ENCODE measurements around the gene COMP. TPM values are rescaled to one million over a fixed set of nuclear protein-coding genes. Genes with fewer than 3 reads are reported as not detected.
A peak's percentile ranks its signal among the peaks of the same experiment; 100 is the strongest.

COMP gene
- total and polyA plus RNA-seq, 10 of the 15 experiments (the other 5 are each of a cell fraction or from before 2014, with no cell fraction given): 0.17 TPM; not detected in 9

DNA sequence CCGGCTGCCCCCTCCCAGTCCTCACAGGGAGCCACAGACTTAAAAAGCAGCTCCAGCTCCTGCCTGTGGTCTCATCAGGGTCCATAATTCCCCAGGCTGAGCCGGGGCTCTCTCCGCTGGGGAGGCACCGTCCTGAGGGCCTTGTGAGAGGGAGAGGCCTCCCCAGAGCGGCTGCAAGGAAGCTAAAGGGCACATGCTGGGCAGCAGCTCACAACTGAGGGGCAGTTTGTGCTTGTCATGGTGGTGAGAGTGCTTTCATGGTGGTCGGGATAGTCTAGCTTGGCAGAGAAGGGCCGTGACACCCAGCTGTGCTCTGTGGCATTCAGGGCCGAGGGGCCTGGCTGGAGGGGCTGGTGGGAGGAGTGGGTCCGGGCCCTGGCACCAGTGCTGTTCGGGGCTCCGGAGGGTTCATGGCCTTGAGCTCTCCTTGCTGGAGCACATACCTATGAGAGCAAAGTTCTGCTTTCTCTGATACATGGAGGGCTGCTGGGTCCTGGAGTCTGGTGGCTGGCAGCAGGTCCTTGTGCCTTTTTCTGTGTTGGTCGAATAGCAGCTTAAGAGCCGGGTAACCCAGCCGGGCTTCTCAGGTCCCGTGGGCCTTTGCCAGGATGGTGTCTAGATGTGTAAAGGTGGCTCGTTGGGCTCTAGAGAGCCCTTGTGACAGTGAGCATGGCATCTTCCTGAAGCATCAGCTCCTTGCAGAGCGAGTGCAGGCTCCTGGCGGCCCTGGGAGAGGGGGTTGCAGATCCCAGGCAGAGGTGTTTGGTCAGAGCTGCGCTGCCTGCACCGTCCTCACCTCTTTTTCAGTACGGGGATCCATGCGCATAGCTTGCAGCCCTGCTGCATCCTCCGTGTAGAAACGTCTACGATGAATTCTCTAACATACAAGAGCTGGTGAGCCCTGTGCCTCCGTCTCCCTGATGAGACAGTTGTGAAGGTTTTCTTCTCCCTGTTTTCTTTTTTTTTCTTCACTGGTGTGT is 49.5 kb upstream of the COMP start:
- peaks cover 38% of the 10 kb centered on the region for H4K20me1 ChIP-seq (ENCODE audit: control insufficient read depth, insufficient read depth)
- in situ Hi-C loops (cut with MboI): no loop called here
- H2AFZ ChIP-seq (ENCODE audit: control insufficient read depth, low read depth, low read length): no peak overlapping the region
- peaks cover 0 to 20% of the 10 kb centered on the region in 2 experiments; a peak in 3 of 4 replicates for H3K36me3 ChIP-seq (ENCODE audit: control insufficient read depth in 2 of 2, insufficient read depth in 2 of 2, low read length in 1 of 2)
- ChIA-PET SMC1A (ENCODE audit: uncharacterized antibody, unreplicated experiment) (no interaction called here), RAD21 (ENCODE audit: unreplicated experiment) (interaction anchor here (0.8 kb wide), 1 partner anchor 8 kb away, joined by 4 read pairs; the partner anchor contains the start of gene UPF1), CTCF (interaction anchor here (0.6 to 1.5 kb wide), 3 partner anchors 8 to 34 kb away, joined by 3 read pairs; partner anchors contain the start of gene UPF1), POLR2A (interaction anchor here (1.1 to 1.5 kb wide), 2 partner anchors 8 to 318 kb away, joined by 5 to 8 read pairs; partner anchors contain the start of gene UPF1)
- BruUV-seq (replicated peaks): no TSS peak
- H3K9me3 ChIP-seq (replicated peaks; ENCODE audit: control insufficient read depth, insufficient read depth, low read length): no peaks in the 10 kb centered on the region
- H3K27me3 ChIP-seq (replicated peaks in 1 of 2; ENCODE audit: control insufficient read depth in 2 of 2, insufficient read depth in 2 of 2, low read length in 1 of 2): no peaks in the 10 kb centered on the region
- H3K4me1 ChIP-seq (ENCODE audit: control insufficient read depth, insufficient read depth, low read length): peaks cover 51% of the 10 kb centered on the region
- no peak overlapping the region; the same call in 1 of the 2 replicates for H3K4me3 ChIP-seq
- peak overlapping the region; percentile 62; the same call in 1 of the 2 replicates for H3K27ac ChIP-seq (ENCODE audit: control insufficient read depth, insufficient read depth)
- no peak overlapping the region for H3K9ac ChIP-seq (ENCODE audit: control insufficient read depth, insufficient read depth, low read length)
- ATAC-seq: no peak
- intact Hi-C loops (cut with micrococcal nuclease; ENCODE audit: unreplicated experiment): loop anchor here (10.0 kb wide), 2 partner anchors 156 to 386 kb away; partner anchors contain the start of gene CRTC1
- no peak for DNase-seq (ENCODE audit: low read depth, low spot score)
- H3K4me2 ChIP-seq (ENCODE audit: control insufficient read depth, insufficient read depth): no peak overlapping the region
- TF ChIP-seq TBL1XR1 (IDR thresholded peaks at IDR 0.05; ENCODE audit: low read depth, low read length) (no peak), SRF (IDR thresholded peaks at IDR 0.05; ENCODE audit: low read depth in 2 of 2, low read length in 2 of 2) (no peak), POLR2AphosphoS5 (IDR thresholded peaks at IDR 0.05; ENCODE audit: low read length) (0 out of 2 replicates have a peak, but pooled peaks have one; percentile 37), TAF1 (IDR thresholded peaks at IDR 0.05; ENCODE audit: borderline replicate concordance, low read depth, low read length) (no peak), EP300 (IDR thresholded peaks at IDR 0.05; ENCODE audit: borderline replicate concordance in 1 of 2, control insufficient read depth in 1 of 2, low read depth in 2 of 2, low read length in 2 of 2) (no peak), SP1 (IDR thresholded peaks at IDR 0.05; ENCODE audit: low read depth, low read length) (no peak), SREBF1 (IDR thresholded peaks at IDR 0.05; ENCODE audit: low read length) (no peak), POU2F2 (IDR thresholded peaks at IDR 0.05; ENCODE audit: borderline replicate concordance, low read depth, low read length) (no peak)
- TF ChIP-seq, protein P1, sequence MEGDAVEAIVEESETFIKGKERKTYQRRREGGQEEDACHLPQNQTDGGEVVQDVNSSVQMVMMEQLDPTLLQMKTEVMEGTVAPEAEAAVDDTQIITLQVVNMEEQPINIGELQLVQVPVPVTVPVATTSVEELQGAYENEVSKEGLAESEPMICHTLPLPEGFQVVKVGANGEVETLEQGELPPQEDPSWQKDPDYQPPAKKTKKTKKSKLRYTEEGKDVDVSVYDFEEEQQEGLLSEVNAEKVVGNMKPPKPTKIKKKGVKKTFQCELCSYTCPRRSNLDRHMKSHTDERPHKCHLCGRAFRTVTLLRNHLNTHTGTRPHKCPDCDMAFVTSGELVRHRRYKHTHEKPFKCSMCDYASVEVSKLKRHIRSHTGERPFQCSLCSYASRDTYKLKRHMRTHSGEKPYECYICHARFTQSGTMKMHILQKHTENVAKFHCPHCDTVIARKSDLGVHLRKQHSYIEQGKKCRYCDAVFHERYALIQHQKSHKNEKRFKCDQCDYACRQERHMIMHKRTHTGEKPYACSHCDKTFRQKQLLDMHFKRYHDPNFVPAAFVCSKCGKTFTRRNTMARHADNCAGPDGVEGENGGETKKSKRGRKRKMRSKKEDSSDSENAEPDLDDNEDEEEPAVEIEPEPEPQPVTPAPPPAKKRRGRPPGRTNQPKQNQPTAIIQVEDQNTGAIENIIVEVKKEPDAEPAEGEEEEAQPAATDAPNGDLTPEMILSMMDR (IDR thresholded peaks at IDR 0.05 in 2 of 3, conservative IDR thresholded peaks at IDR 0.05 in 1 of 3; ENCODE audit: control insufficient read depth in 2 of 3, extremely low read depth in 1 of 3, insufficient read depth in 1 of 3, low read depth in 3 of 3, low read length in 3 of 3): no peak
- FAIRE-seq: no peak
- H3K79me2 ChIP-seq (ENCODE audit: control insufficient read depth, insufficient read depth, low read length): peaks cover 92% of the 10 kb centered on the region
- 86% methylated on average over 26 of the region's 26 CpGs for WGBS (ENCODE audit: insufficient coverage, insufficient replicate concordance, low lambda C conversion rate, missing lambda C conversion rate)

Measured in GM12878 (cell line).